Lower leg skin (tissue), 3 donors: ENCODE data around the gene ULK2.

Experiments used
- POLR2A ChIP-seq, 2 donors: fragments of 450-650 bp; IDR thresholded peaks; one replicate each; pipeline ENCODE4 v1.6.1; 2016 to 2017; ENCODE audit warnings: antibody characterized with exemption in 2 of 2, mild to moderate bottlenecking in 1 of 2, moderate library complexity in 1 of 2
- TF ChIP-seq, protein P1 (sequence below), 3 donors: fragments of 450-650 bp; IDR thresholded peaks; one replicate each; pipeline ENCODE4 v1.5.1; 2016; ENCODE audit warnings: antibody characterized with exemption in 3 of 3, mild to moderate bottlenecking in 3 of 3, moderate library complexity in 2 of 3

DNA sequence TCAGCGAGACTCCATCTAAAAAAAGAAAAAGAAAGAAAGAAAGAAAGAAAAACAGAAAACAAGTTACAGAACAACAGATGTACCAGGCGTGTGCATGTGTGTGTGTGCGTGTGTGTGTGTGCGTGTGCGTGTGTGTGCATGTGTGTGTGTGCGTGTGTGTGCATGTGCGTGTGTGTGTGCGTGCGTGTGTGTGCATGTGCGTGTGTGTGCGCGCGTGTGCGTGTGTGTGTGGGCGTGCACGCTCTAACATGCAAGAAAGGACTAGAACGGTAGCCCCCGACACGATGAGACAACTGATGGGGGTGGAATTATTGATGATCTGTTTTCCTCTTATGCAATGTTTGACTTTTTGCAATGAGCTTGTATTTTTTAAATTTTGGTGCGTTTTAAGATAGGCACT is 121.2 kb downstream of the ULK2 start:
- TF ChIP-seq, protein P1, sequence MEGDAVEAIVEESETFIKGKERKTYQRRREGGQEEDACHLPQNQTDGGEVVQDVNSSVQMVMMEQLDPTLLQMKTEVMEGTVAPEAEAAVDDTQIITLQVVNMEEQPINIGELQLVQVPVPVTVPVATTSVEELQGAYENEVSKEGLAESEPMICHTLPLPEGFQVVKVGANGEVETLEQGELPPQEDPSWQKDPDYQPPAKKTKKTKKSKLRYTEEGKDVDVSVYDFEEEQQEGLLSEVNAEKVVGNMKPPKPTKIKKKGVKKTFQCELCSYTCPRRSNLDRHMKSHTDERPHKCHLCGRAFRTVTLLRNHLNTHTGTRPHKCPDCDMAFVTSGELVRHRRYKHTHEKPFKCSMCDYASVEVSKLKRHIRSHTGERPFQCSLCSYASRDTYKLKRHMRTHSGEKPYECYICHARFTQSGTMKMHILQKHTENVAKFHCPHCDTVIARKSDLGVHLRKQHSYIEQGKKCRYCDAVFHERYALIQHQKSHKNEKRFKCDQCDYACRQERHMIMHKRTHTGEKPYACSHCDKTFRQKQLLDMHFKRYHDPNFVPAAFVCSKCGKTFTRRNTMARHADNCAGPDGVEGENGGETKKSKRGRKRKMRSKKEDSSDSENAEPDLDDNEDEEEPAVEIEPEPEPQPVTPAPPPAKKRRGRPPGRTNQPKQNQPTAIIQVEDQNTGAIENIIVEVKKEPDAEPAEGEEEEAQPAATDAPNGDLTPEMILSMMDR (IDR thresholded peaks at IDR 0.05): no peak
- no peak for TF ChIP-seq POLR2A (IDR thresholded peaks at IDR 0.05)
